Raji (cell line): Measurements from ENCODE around the gene MAD1L1.

Experiments used
- POLR2A ChIP-seq: IDR thresholded peaks from 2 replicates; pipeline ENCODE4 v1.6.1; 2011; ENCODE audit warnings: low read depth, low read length, control low read depth; ENCODE audit not compliant: insufficient read depth

Gene MAD1L1

DNA sequence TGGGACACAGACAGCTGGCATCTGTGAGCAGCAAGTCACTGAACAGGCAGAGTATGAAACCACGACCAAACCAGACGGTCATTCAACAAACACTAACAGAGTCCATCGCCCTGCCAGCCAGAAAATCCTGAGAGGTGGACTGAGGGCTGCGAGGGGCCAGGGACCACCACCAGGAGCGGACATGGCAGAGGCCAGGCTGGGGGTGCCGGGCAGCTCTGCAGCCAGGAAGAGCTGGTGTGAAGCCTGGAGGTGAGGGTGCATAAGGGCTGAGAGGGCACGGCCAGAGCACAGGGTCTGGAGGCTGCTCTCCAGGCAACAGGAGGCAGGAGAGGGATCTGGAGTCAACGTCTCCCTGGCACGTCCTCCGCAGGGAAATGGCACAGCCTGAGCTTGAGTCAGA is 15.5 kb downstream of the MAD1L1 start:
- no peak for TF ChIP-seq POLR2A

DNA sequence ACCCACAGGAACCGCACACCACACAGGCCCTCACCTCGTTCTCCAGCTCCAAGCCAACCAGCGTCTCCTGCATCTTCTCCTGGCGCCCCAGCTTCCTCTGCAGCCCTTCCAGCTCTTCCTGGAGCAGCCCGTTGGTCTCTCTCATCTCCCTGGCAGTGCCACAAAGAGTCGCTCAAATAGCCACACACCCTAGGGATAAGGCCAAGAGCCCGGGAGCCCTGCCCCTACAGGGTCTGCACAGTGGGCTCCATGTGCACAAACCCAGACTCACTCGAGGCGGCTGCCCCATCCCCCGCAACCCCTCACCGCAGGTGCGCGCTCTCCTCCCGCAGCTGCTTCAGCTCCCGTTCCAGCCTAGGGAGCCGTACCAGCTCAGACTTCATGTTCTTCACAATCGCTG is 16.9 kb downstream of the MAD1L1 start:
- no peak for TF ChIP-seq POLR2A

DNA sequence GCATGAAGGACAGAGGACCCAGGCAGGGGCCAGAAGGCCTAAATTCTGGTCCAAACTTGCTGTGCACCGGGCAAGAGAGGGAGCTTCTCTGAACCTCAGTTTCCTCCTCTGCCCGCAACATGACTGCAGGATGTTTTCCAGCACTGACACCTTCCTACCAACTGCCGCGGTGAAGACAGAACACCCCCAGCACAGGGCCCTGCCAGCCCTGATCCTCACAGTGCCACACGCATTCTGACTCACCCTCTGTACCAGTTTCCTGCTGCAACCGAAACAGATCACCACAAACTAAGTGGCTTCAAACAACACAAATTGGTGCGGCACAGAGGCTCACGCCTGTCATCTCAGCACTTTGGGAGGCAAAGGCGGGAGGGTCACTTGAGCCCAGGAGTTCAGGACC is 18.1 kb downstream of the MAD1L1 start:
- TF ChIP-seq POLR2A, result no peak

DNA sequence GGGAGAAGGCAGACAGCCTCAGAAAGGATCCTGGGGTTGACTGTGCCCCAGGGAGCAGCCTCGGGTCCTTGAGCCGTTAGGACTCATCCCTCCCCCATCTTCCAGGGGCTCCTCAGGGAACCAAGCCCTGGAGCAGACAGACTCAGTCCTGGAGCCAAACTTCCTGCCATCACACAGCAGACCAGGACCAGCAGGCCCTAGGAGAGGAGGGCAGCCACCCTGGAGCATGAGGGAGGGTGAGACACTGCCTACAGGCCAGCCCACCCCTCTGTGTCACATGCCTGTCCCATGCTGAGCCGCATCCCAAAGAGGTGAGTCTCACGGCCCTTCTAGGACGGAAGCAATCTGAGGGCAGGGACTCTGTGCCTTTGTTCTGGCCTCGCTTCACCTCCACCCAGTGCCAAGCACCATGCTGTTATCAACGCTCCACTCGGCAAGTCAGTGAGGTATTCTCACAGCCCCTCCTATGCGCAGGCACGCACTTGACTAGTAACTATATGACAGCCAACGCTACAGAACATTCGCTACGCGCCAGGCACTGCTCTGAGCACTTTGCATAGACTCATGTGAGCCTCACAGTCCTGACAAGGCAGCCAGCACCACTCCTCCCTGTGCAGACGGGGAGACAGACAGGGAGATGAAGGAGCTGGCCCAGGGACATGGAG is 19.1 kb downstream of the MAD1L1 start:
- TF ChIP-seq POLR2A, result no peak

DNA sequence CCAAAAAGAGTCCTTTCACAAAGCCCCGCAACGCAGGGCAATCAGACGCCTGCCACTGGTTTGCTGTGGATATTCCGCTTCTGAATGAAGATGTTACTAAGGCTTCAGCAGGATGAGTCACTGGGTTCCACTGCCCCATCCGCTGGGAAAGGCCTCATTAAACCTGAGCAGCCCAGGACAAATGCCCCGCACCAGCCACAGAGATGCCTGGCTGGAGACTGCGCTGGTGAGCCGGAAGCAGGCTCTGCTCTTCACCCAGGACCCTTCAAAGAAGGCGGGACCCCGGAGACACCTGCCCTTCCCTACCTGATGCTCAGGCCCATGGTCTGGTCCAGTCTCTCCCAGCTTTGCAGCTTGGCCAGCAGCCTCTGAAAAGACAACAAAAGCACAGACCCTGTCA is 19.8 kb downstream of the MAD1L1 start:
- TF ChIP-seq POLR2A, result no peak

DNA sequence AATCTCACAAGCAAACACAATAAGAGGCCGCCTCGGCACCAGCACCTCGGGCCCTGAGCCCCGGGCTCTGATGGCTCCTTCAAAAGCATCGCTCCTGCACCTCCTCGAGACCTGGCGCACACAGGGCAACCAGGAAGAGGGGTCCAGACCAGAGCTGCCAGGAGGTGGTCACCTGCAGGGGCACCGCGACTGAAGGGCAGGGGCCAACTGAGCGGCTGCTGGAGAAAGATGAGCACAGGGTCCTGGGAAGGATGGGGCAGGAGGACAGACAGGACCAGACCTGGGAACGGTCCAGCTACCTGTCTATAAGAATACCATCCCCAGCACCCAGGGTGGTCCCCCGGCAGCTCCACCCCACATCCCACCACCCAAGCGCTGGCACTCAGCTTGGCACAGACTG is 20.8 kb downstream of the MAD1L1 start:
- TF ChIP-seq POLR2A, result no peak

DNA sequence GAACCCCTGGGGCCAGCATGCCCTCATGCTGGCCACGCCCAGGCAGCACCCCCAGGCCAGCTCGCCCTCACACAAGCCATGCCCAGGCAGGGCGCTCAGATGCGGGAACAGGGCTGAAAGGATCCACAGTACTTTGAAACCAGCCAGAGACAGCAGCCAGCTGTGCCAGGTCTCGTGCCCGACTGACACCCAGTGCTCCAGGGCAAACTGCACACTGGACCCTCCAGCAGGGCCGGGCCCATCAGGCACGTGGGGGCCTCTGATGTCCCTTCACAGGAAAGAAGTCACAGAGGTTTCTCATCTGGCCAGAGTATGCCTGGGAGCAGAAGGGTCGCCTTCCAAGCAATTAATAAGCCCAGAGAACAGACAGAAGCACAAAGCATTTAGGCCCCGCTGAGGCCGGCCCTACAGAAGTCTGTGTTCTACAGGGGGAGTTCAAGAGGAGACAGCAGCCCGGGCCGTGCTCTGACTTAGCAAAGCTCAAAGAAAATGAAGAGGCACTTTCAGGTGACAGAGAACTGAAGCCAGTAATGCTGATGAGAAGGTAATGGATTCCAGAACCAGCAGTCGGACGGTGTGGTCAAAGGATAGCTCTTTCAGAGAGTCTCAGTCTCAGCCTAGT is 21.4 kb downstream of the MAD1L1 start:
- no peak for TF ChIP-seq POLR2A

DNA sequence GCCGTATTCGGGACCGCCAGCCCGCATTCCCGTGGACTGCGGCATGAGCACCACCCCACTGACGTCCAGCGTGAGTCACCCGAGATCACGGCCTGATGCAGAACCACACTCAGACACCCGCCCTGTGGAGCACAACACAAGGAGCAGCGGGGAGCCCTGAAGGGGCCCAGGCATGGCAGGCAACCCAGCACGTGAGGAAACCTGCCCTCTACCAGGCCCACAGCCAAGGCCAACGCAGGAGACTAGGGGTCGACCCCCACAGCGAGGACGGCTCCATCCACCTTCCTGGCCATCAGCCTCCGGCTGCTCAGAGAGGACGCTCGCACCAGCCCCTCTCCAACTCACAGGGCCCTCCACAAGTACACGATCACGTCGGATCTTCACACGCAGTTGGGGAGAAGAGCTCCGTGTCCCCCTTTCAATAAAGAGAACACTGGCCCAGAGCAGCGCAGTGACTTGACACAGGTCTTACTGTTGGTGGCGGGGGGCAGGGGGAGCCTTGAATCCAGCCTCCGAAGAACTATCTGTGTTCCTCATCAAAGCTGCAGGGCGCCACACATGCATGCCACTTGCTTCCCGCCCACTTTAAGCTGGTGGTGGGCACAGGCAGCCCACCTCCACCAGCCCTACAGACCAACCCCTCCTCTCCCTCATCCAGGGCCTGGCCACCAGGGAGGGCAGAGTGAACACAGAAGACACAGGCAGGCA is 22.0 kb downstream of the MAD1L1 start:
- no peak for TF ChIP-seq POLR2A

DNA sequence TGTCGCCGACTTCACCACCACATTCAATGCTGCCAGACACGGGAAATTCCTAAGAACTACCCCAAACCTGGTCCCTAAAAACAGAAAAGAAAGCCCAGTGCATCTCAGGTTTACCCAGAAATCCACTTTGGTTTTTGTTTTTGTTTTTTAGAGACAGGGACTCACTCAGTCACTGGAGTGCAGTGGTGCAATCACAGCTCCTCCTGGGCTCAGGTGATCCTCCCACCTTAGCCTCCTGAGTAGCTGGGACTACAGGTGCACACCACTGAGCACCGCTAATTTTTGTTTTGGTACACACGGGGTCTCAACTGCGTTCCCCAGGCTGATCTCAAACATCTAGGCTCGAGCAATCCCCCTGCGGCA is 22.8 kb downstream of the MAD1L1 start:
- no peak for TF ChIP-seq POLR2A

DNA sequence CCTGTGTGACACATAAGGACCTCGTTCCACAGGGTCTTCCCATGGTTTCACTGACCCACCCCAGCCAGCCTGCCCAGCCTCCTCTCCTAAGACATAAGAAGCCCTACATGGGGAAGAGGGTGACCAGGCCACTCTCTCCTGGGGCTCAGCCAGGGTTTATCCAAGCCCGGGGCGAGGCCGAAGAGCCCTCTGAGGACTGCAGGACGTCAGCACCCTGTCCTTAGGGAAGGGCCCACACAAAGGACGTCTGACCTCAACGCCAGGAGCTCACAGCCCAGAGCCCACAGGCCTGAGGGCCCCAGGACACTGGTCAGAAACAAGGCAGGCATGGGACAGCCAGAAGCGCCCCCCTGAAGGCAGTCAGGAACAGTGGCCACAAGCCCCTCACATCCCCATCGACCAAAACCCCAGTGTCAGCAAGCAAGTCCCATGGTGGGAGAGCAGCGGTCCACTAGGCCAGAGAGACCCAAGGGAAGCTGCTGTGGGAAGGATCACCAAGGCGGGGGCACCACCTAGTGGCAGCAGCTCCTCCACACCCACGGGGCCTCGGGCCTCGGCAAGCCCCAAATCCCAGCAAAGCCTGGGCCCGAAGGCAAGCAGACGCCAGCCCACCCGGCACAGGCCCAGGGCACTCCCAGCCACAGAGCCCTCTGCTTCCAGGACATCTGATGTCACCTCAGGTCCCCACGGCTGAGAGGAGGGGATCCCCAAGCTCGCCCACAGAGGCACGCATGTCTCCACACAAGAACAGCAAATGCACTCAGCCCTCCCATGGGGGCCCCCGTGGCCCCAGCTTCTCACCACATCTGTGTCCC is 23.4 kb downstream of the MAD1L1 start:
- TF ChIP-seq POLR2A, result no peak

DNA sequence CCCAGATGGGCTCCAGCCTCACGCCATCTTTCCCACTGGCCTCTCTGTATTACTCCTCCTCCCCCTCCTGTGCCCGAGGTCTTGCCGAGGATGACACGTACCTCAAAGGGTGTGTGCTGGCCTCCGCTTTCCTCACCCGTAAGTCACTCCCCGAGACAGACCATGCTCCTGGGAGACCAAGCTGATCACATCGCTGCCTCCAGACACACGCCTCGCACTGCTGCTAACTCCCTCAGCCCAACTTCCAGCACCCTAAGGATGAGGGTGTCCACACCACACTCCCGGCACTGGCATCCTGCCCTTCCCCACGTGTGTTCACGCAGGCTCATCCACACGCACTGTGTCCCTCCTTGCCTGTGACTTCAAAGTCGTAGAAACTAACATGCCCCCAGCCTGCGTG is 24.0 kb downstream of the MAD1L1 start:
- no peak for TF ChIP-seq POLR2A

DNA sequence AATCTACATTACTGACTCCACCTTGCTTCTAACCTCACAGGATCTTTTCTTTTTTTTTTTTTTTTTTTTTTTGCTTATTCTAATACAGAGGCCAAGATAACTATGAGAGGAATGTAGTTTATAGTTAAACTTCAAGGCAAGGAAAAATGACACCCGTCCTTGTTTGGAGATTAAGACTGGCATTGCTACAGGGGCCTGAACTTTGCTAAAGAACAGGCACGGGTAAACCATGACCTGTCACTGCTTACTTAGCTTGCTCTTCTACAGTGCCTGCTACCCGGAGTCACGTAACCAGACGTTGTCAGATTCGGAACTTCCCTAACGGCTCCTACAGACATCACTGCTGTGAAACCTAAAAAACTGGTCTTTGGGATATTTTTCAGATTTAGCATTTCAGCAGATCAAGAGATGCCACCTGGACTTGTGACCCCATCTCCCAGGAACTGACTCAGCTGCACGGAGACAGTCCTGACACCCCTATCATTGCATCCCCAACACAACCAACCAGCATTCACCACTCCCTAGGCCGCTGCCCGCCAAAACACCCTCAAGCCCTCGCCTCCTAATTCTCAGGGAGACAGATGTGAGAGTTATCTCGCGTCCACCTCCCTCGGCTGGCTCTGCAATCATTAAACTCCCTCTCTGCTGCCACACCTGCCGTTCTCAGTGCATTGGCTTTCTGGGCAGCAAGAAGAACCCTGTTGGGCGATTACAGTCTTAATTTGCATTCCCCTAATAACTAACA is 27.5 kb downstream of the MAD1L1 start:
- no peak for TF ChIP-seq POLR2A

DNA sequence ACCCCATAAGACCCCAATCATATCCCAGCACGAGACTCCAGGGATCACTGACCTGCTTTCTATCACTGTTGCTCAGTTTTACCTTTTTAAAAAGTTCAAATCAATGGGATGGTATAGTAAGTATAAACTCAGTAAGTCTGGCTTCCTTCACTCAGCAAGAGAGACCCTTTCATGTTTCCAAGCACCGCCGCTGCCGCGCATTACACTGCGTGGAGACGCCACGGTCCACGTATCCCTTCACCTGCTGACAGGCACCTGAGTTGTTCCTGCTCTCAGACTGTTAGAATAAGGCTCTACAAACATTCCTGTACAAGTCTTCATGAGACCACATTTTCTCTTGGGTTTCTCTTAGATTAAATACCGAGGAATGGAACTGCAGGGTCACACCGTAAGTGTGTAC is 28.3 kb downstream of the MAD1L1 start:
- TF ChIP-seq POLR2A, result no peak

DNA sequence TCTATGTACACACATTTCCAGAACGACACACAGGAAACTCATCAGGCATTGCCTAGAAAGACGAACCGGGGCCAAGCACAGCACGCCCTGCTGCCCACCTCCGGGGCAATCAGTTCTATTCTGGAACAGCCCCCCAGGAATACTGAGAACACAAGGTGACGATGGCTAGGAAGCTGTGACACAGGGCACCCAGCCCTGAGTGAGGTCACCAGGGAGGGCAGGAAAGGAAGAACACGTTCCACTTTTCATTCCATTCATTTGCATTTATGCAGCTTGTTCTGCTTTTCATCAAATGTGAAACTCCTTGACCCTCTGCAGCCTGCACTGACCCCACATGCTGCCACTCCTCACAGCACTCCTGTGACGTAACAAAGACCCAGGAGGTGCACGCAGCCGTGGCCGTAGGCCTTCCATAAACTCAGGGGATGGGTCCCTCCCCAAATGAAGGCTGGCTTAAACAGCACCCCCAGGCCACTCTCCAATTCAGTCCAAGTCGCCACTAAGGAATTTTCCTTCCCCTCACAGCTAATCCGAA is 28.9 kb downstream of the MAD1L1 start:
- TF ChIP-seq POLR2A, result no peak
